NCI-H1417 treated with DMSO at 0.1 percent for 48 hours (cell line): ENCODE results near the gene TFEB.

Source experiments
- DNase-seq: peaks from one replicate; lab custom pipeline; 2025; lab: John Stamatoyannopoulos, UW

TFEB gene

GRCh38 chr6:41690541-41691330 is 44.7 kb downstream of the TFEB start:
- no peak for DNase-seq

GRCh38 chr6:41689171-41690008 is 46.0 kb downstream of the TFEB start:
- no peak for DNase-seq

GRCh38 chr6:41688256-41688965 is 47.0 kb downstream of the TFEB start:
- DNase-seq, result no peak

GRCh38 chr6:41687501-41688175 is 47.8 kb downstream of the TFEB start:
- no peak for DNase-seq

GRCh38 chr6:41685641-41686380 is 49.6 kb downstream of the TFEB start:
- DNase-seq, result no peak

GRCh38 chr6:41684311-41685180 is 50.9 kb downstream of the TFEB start:
- no peak for DNase-seq

- no peak for DNase-seq
These were observed 51.7 kb downstream of the TFEB start for GRCh38 chr6:41683523-41684310.

- DNase-seq, result no peak
These were observed 52.2 kb downstream of the TFEB start for GRCh38 chr6:41683273-41683522.

- no peak for DNase-seq
These were observed 52.7 kb downstream of the TFEB start for GRCh38 chr6:41682497-41683272.

- DNase-seq, result no peak
These were observed 53.3 kb downstream of the TFEB start for GRCh38 chr6:41682056-41682477.

GRCh38 chr6:41680182-41680965 is 55.0 kb downstream of the TFEB start:
- DNase-seq, result no peak

- no peak for DNase-seq
These were observed 55.7 kb downstream of the TFEB start for GRCh38 chr6:41679696-41680095.

GRCh38 chr6:41678511-41679084 is 56.8 kb downstream of the TFEB start:
- no peak for DNase-seq

- no peak for DNase-seq
These were observed 58.1 kb downstream of the TFEB start for GRCh38 chr6:41677124-41677921.

GRCh38 chr6:41676431-41676830 is 59.0 kb downstream of the TFEB start:
- no peak for DNase-seq

GRCh38 chr6:41675992-41676391 is 59.4 kb downstream of the TFEB start:
- DNase-seq, result no peak

- no peak for DNase-seq
These were observed 60.1 kb downstream of the TFEB start for GRCh38 chr6:41675176-41675775.
